Activated CD4-positive, alpha-beta T cell treated with anti-CD3 and anti-CD28 coated beads, Interleukin-2, amount 50 U/mL, for 1 hour (primary cell): ENCODE results near the gene NOC4L.

ENCODE experiments used
- DNase-seq: peaks from one replicate; pipeline ENCODE4 v3.0.0-alpha.2; 2020

NOC4L gene

GRCh38 chr12:132171968-132172521 lies 27.8 kb downstream of the NOC4L start:
- no peak for DNase-seq

- DNase-seq, result no peak
Measured at GRCh38 chr12:132172619-132173018, 28.4 kb downstream of the NOC4L start.

GRCh38 chr12:132173135-132174014 lies 29.1 kb downstream of the NOC4L start:
- DNase-seq, result no peak

- no peak for DNase-seq
Measured at GRCh38 chr12:132174015-132174838, 30.0 kb downstream of the NOC4L start.

GRCh38 chr12:132174839-132175490 lies 30.7 kb downstream of the NOC4L start:
- DNase-seq, result no peak

- no peak for DNase-seq
Measured at GRCh38 chr12:132175496-132176384, 31.5 kb downstream of the NOC4L start.

DNA sequence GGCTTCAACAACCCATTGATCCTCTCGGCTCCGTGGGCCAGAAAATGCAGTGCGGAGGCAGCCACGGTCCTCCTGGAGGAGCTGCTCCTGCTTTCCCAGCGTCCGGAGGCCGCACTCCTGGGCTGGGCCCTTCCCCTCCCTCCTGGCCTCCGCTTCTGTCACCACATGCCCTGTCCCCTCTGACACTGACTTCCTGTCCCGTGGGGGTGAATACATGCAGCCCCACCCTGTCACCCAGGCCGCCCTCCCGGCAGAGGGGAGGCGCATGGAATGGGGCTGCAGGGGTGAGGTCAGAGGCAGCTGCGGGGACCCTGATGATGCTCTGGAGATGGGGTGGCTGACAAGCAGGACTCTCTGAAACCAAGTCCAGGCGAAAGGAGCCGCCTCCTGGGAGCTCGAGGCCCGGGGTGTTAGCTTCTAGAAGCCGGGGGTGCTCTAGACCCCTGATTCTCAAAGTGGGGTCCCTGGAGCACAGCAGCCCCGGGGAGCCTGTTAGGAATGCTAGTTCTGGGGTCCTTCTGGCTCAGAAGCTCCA lies 32.2 kb downstream of the NOC4L start:
- no peak for DNase-seq

- no peak for DNase-seq
Measured at GRCh38 chr12:132176920-132177551, 32.8 kb downstream of the NOC4L start.

GRCh38 chr12:132178316-132178715 lies 34.1 kb downstream of the NOC4L start:
- no peak for DNase-seq

- DNase-seq, result peak; percentile 60
Measured at GRCh38 chr12:132178801-132179401, 34.6 kb downstream of the NOC4L start.

- DNase-seq, result no peak
Measured at GRCh38 chr12:132179431-132180362, 35.4 kb downstream of the NOC4L start.

DNA sequence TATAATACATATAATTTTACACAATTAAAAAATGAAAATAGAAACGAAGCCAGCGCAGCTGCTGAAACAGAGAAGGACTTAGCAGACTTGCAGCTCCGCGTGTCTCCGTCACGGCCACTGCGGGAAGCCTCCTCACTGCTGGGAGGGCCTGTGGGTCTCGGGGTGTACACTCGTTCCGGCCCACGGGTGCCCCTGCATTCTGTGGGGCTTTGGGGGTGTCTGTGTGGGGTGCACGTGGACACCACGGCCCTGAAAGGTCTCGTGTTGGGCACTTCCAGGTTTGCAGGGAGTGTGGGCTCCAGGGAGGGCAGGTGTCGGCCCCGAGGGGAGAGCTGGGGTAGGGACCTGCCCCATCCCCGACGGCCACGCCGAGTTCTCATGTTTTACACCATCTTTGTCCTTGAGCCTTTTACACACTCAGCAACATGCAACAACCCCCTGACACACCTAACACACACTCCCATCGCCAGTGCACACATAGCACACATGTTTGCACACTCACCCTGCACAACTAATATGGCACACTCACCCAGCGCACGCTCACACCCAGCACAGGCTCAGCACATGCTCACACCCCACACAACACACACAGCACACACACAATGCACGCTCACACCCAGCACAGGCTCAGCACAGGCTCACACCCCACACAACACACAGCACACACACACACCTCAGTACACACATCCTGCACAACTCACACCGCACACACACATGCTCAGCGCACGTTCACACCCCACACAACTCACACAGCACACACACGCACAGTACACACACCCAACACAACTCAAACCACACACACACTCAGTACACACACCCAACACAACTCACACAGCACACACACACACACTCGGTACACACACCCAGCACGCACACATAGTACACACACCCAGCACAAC lies 36.6 kb downstream of the NOC4L start:
- DNase-seq, result no peak

- no peak for DNase-seq
Measured at GRCh38 chr12:132181570-132182200, 37.4 kb downstream of the NOC4L start.

DNA sequence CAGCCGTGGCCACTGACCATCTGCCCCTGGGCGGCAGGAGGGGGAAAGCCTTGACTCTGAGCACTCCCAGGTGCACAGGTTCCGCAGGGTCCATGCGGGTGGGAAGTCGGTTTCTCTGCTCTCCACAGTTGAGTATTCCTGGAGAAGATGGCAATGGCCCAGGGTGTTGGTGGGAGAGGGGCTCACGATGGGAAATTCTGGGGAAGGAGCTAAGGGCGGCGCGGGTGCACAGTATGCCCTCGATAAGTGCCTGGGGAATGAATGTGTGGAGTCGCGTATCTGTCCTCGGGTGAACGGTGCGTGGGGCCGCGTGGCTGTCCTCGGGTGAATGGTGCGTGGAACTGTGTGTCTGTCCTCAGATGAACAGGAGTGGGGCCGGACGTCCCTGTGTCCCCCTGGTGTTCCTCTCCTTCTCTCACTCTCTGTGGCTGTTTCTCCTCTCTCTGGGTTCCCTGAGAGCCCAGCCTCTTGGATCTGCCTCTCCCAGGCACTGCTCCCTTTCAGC lies 38.0 kb downstream of the NOC4L start:
- DNase-seq, result no peak

DNA sequence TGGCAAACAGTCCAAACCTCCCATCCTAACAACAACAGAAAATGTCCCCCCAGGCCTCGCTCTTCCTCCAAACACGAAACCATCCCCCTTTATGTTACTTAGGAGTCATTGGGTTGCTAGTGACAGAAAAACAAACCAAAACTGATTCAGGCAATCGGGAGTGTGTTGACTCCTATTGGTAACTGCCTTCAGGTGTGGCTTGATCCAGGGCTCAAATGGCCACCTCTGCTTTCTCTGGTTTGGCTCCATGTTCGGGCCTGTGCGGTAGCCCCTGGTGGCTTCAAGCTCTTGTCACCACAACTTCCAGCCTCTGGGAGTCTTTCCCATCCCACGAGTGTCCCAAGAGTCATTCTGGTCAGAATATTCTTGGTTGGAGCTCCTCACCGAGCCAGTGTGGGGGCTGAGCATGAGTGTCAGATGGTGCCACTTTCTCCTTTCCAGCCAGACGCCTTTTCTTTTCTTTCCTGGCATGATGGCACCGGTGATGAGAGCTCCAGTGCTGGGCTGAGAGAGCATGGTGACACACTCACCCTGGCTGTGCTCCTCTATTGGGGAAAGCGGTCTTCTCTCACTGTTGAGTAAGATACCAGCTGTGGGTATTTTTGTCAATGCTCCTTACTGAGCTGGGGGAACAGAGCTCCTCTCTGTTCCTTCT lies 38.6 kb downstream of the NOC4L start:
- DNase-seq, result no peak

DNA sequence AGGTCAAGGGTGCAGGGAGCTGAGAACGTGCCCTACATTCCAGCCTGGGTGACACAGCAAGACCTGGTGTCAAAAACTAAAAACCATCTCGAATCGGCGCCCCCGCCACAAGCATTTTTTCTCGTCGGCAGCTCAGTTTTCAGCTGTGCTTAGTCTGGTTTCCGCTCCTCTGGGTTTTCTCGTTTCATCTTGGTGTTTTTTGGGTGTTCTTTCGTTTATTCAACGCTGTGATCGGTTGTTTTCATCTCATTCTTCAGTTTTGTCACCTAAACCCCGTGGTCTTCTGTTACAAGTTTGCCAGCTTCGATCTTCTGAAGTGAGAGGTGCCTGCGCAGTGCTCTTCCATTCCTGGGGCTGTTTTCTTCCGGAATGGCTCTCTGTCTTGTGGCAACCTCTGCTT lies 41.4 kb downstream of the NOC4L start:
- DNase-seq, result peak; percentile 43

- DNase-seq, result no peak
Measured at GRCh38 chr12:132186208-132186856, 42.1 kb downstream of the NOC4L start.
